Tongue (tissue), 2 donors: ENCODE data around the gene PCDHGA12. TPM values are rescaled to one million over a fixed set of nuclear protein-coding genes. Genes with fewer than 3 reads are reported as not detected.
"Not testable (repeated sequence)": the region's sequence is repeated elsewhere in the genome, so short reads cannot be mapped to it uniquely, and the experiment has no call there.

Experiments used
- DNase-seq: peaks from one replicate; pipeline ENCODE4 v3.0.0-alpha.2; 2015
- total RNA-seq: library from RNA; depleted of rRNA; stranded (reverse); fragments of >200 nt; gene quantifications from one replicate; pipeline ENCODE4 v1.2.3, GENCODE V29; 2014

Gene PCDHGA12
- 5.1 TPM for total RNA-seq

DNA sequence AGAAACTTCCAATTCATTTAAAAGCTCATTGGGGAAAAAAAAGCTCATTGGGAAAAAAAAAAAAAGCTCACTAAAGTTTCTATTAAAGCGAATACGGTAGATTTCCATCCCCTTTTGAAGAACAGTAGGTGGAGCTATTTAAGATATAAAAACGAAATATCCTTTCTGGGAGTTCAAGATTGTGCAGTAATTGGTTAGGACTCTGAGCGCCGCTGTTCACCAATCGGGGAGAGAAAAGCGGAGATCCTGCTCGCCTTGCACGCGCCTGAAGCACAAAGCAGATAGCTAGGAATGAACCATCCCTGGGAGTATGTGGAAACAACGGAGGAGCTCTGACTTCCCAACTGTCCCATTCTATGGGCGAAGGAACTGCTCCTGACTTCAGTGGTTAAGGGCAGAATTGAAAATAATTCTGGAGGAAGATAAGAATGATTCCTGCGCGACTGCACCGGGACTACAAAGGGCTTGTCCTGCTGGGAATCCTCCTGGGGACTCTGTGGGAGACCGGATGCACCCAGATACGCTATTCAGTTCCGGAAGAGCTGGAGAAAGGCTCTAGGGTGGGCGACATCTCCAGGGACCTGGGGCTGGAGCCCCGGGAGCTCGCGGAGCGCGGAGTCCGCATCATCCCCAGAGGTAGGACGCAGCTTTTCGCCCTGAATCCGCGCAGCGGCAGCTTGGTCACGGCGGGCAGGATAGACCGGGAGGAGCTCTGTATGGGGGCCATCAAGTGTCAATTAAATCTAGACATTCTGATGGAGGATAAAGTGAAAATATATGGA is at the start of gene PCDHGA12:
Gene PCDHGA12 (plus strand): TSS at position 176 of the 782 bp plus-strand sequence. CDS start 253 bp downstream, at position 429.
- DNase-seq, result peak; percentile 31

GRCh38 chr5:141382469-141383294 is 47.6 kb upstream of the PCDHGA12 start, which contains the start of gene PCDHGA7:
Gene PCDHGA7, plus strand, starts transcription at chr5:141382742. Its CDS starts 158 bp downstream, at chr5:141382900.
- peak; percentile 2 for DNase-seq

- DNase-seq, result no peak
These were observed 47.0 kb upstream of the PCDHGA12 start for GRCh38 chr5:141383345-141383744.

GRCh38 chr5:141384471-141385267 is 45.6 kb upstream of the PCDHGA12 start:
- no peak for DNase-seq

GRCh38 chr5:141387557-141388311 is 42.6 kb upstream of the PCDHGA12 start, which contains the start of gene PCDHGB4:
Gene PCDHGB4, plus strand, starts transcription at chr5:141387698. Its CDS starts 187 bp downstream, at chr5:141387885.
- peak; percentile 18 for DNase-seq

- DNase-seq, result no peak
These were observed 41.6 kb upstream of the PCDHGA12 start for GRCh38 chr5:141388661-141389060.

- DNase-seq, result no peak
These were observed 40.9 kb upstream of the PCDHGA12 start for GRCh38 chr5:141389153-141390042.

- DNase-seq, result no peak
These were observed 37.7 kb upstream of the PCDHGA12 start, which contains the start of gene PCDHGA8 for GRCh38 chr5:141392429-141393198. Gene PCDHGA8, plus strand, starts transcription at chr5:141392633. Its CDS starts 181 bp downstream, at chr5:141392814.

GRCh38 chr5:141393267-141393666 is 37.0 kb upstream of the PCDHGA12 start:
- no peak for DNase-seq

GRCh38 chr5:141394401-141395187 is 35.7 kb upstream of the PCDHGA12 start:
- DNase-seq, result not testable (repeated sequence)

DNA sequence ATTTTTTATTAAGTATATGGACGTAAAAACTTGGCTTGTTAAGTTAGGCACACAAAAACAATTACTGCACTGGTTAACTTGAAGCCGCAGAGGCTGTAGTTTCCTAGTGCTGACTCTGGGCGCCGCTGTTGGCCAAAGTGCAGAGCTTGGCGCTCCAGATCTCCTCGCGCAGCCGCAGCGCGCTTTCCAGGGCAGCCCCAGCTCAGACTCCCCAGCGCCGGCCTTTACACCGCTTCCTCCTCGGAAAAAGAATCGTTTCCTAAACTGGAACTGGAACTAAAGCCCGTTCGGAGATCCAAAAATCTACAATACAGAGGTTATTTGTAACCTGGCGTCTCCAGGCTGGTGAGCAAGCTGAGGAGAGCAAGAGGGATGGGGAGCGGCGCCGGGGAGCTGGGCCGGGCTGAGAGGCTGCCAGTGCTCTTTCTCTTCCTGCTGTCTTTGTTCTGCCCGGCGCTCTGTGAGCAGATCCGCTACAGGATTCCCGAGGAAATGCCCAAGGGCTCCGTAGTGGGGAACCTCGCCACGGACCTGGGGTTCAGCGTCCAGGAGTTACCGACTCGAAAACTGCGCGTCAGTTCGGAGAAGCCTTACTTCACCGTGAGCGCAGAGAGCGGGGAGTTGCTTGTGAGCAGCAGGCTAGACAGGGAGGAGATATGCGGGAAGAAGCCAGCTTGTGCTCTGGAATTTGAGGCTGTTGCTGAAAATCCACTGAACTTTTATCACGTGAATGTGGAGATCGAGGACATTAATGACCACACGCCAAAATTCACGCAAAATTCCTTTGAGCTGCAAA is 32.4 kb upstream of the PCDHGA12 start, which contains the start of gene PCDHGB5:
Gene PCDHGB5 (plus strand): TSS at position 192 of the 796 bp plus-strand sequence. CDS start 181 bp downstream, at position 373.
- DNase-seq, result peak; percentile 16

GRCh38 chr5:141398608-141399007 is 31.7 kb upstream of the PCDHGA12 start:
- no peak for DNase-seq

DNA sequence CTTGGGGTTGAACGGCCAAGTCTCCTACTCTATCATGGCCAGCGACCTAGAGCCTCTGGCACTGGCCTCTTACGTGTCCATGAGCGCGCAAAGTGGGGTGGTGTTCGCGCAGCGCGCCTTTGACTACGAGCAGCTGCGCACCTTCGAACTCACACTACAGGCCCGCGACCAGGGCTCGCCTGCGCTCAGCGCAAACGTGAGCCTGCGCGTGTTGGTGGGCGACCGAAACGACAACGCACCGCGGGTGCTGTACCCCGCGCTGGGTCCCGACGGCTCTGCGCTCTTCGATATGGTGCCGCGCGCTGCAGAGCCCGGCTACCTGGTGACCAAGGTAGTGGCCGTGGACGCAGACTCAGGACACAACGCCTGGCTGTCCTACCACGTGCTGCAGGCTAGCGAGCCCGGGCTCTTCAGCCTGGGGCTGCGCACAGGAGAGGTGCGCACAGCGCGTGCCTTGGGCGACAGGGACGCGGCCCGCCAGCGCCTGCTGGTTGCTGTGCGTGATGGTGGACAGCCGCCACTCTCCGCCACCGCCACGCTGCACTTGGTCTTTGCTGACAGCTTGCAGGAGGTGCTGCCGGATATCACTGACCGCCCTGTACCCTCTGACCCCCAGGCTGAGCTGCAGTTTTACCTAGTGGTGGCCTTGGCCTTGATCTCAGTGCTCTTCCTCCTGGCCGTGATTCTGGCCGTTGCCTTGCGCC is 30.6 kb upstream of the PCDHGA12 start:
- no peak for DNase-seq

DNA sequence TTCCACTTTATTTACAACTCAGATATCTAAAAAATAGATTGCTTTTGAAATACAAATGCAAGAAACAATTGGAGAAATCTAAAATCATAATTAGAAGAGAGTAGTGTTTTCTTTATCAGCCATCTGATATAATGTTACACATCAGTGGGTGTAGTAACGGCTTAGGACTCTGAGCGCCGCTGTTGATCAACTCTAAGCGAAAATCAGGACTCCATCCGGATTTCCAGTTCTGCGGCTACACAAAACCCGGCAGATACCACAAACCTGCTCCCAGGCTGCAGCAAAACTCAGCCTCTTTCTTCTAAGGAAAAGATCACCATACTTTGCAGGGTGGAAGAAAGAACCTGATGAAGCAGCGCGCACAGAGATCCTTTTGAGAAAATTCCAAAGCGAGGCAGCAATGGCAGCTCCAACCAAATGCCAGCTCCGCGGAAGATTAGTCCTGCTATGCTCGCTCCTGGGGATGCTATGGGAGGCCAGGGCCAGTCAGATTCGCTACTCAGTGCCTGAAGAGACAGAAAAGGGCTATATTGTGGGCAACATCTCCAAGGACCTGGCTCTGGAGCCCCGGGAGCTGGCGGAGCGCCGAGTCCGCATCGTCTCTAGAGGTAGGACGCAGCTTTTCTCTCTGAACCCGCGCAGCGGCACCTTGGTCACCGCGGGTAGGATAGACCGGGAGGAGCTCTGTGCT is 27.6 kb upstream of the PCDHGA12 start, which contains the start of gene PCDHGA9:
Gene PCDHGA9 (plus strand): TSS at position 226 of the 691 bp plus-strand sequence. CDS start 175 bp downstream, at position 401.
- DNase-seq, result peak; percentile 33

- no peak for DNase-seq
These were observed 26.9 kb upstream of the PCDHGA12 start for GRCh38 chr5:141403387-141403786.
